GM12872 (cell line): Measurements from ENCODE around the gene DRC7.

ENCODE experiments used
- CTCF ChIP-seq: IDR thresholded peaks from 3 replicates; pipeline ENCODE4 v1.5.1; 2011; ENCODE audit warnings: low read depth, mild to moderate bottlenecking, low read length, moderate library complexity; ENCODE audit not compliant: insufficient read depth

DRC7 gene

GRCh38 chr16:57764341-57765159 is 69.9 kb downstream of the DRC7 start:
- TF ChIP-seq CTCF: no peak

- no peak for TF ChIP-seq CTCF
Measured at GRCh38 chr16:57765160-57765728, 70.6 kb downstream of the DRC7 start.

GRCh38 chr16:57766714-57767348 is 72.2 kb downstream of the DRC7 start:
- TF ChIP-seq CTCF: no peak

GRCh38 chr16:57769541-57770145 is 75.0 kb downstream of the DRC7 start:
- TF ChIP-seq CTCF: no peak

- no peak for TF ChIP-seq CTCF
Measured at GRCh38 chr16:57770361-57770760, 75.8 kb downstream of the DRC7 start.

GRCh38 chr16:57771141-57771785 is 76.7 kb downstream of the DRC7 start:
- TF ChIP-seq CTCF: no peak

- no peak for TF ChIP-seq CTCF
Measured at GRCh38 chr16:57773019-57773418, 78.4 kb downstream of the DRC7 start.
